HG02970 (cell line): ENCODE measurements around the gene SCFD2.

Source experiments
- ATAC-seq: cut with Tn5 transposase; IDR thresholded peaks from one replicate; pipeline ENCODE4 v1.9.1; 2021; ENCODE audit warnings: mild to moderate bottlenecking, moderate library complexity, moderate number of reproducible peaks; ENCODE audit not compliant: unreplicated experiment, low FRiP score

The SCFD2 gene

DNA sequence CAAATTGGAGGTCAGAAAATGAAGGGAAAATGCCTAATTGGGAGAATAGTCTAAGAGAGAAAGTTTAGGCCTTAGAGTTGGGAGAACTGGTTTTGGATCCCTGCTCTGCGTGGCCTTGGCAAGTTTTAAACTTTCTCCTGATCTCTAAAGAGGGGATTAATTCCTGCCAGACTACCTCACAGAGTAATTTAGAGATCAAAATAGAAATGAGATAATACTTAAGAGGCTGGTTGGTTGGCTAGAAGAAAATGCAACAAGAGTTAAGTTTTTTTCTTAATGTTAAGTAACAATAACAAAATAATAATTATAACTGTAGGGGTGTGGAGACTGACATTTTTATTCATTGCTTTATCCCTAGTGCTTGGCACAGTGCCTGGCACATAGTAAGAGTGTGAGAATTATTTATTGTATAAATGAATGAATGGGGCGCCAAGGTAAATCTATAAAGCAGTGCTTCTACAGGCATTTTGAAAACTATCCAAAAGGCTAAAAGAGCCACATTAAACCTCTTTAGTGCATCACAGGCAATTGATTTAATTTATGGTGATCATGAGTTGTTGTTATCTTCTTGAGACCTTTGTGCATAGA, 343.3 kb downstream of the SCFD2 start:
- no peak for ATAC-seq

DNA sequence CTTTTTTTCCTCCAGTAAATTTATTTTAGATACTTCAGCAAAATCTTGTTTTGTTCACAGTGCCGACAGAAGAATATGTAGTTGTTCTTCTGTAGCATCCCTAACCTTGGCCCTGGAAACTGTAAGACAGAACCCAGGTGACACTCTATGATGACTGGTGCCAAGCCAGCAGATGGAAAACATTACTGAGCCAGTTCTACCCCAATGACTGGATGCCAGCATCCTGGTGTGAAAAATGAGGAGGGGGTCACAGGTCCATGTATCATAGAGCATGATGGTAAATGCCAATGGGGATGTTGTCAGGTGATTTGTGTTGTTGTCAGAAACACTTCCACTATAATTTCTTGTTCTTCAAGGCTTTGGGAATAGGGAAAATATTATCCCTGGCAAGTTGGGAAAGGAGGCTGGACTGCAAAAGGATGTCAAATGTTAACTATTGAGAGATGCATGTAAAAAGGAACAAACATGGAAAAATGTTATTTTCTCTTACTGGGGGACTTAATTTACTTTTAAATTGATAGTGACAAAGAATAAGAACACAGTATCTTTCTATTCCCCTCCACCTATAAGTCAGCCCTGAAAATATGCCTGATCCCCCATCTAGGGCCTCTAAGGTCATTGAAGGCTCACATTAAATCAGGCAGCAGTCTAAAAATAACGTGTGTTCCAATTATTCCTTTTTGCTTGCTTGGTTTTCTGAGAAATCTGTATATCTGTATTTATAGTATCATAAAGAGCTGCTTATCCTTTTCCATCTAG, 343.9 kb downstream of the SCFD2 start:
- ATAC-seq: no peak

DNA sequence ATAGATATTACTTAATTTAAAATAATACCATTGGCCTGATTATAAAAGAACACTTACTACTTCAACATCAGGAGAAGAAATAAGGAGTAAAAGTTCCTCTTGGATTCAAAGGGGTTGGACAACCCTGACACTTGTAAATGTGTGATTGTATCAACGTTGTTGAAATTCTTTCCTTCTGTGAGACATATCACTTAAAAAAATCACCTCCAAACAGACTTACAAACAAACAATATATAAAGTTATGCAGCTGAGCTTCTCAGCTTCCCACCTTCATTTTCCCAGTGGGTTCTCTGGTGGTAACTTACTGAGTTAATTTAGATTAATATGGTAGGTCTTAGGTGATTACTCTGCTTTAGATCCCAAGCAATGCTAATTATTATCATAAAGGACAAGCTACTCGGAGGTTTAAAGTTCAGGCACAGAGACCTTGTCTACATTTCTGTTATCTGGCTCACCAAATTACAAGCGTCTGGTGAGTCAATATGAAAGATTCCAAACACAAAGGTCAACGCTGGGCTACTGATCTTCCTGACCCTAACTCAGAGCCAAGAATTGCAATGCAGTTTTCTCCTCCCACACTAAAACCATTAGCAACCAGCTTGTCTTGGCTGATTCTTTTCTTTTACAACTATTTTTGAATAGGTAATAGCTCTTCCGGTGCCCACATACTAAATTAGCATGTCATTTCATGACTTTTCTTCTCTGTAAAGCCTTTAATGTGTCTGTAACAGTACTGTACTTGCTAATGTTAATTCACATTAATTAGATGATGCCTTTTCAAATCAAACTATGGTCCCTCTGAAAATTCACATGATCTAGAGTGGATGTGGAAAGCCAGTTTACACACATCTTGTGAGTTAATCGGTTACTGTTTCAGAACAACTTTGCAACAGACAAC, 346.1 kb downstream of the SCFD2 start:
- no peak for ATAC-seq

DNA sequence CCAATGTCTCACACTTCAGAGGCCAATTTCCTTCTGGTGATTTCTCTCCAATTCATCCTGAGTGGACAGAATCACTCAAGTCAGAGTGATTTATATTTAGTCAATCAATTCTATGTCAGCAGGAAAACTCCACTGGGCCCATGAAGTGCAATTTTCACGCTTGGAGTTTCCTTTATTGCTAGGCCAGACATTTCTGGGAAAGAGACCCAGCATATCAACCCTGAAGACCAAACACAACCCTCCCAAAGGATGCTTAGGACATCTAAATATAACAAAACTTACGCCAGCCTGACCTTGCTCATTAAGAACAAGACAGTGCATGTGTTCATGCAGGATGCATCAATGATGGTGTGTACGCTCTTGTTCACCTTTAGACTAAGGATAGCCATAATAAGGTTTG, 347.4 kb downstream of the SCFD2 start:
- ATAC-seq: no peak

DNA sequence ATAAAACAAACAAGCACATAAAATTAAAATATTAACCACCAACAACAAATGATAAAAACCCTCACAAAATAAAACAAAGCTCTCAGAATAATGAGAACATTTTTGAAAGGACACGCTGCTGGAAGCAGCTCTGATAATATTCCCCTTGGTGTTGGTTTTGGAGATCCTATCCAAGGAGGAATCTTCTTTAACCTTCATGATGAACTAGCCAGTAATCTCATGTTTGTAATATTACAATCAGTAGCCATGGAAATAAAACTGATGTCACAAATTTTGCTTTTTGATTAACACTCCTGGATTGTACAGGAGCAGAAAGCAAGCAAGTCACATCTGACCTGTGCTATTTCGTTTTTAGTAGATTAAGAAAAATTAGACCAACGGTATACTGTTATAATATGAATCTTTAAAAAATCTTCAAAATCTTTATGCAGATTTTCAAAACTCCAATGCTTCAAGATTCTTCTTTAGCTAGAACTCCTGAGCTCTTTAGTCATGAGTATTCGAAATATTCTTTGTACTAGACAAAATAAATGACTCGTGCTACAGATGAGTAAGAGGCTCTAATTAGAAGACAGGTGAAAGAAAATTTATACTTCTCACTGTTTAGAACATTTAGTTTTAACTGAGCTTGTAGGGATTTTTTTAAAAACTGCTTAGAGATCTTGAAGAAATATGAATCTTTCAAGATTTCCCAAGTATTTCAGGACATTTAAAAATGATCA, 349.6 kb downstream of the SCFD2 start:
- no peak for ATAC-seq

DNA sequence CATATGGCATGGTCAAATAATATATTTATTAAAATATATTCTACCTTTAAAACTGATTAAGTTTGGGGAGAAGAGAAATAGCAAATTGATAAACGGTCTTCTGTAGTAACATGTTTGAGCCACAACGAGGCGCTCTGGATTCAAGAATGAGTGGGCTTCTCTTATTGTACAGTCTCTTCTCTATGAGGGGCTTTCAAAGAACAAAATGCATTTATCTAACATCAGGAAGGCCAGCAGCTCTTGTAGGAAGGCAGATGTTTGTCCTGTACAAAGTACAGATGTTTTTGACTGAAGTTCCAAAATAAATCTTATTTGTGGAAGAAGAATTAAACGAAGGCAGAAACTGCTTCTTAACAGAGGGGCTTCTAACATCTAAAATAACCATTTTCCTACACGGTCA, 350.2 kb downstream of the SCFD2 start:
- no peak for ATAC-seq

DNA sequence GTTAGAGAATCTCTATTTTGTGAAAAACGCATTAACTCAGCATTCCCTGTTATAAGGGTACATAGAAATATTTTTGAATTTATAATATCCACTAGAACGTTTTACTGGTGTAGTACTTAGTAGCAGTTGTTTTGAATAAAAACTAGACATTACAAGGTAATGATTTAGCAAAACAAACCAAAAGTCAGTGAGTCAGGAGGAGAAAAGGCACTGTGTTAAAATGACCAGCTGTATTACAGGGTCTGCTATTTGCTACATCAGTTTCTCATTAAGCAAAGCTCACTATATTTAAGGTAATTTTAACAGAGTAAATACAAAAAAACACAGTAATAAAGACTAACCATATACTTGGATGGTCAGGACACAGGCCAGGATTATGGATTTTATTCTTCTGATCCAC, 351.0 kb downstream of the SCFD2 start:
- no peak for ATAC-seq

DNA sequence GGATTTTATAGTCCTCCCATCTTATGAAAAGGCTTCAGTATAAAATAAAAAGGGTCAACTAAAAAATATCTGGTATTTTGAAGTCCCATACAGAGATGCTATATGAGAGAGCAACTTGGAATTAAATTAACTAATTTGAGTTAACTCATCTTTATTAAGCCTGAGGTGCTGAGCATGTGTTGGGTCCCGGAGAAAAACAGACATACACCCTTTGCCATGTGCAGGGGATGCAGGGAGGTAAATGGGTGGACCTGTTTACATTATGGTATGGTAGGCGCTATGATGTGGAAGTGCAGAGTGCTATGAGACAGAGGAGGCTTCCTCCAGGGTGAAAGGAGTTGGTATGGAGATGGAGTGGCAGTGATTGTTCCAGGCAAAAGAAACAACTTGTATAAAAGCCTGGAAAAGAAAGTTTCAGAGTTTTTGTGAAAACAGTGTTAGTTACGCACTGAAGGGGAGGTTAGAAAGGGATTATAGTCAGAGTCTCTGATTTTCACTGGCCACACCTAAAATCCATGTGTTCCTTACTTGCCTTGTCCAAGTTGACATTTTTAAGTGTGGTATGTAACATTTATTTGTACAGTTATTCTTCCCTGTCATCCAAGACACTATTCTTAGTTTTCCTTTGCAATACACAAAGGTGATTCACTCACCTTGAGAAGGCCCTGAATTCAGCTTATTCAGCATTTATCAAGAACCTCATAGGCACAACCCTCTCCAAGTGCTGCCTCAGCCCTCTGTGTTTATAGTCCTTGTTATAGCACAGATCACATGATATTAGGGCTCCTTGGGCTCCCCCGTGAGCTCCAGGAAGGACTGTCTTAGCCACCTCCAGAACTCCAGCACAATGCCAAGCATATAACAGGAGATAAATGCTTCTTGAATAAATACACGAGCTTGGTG, 351.7 kb downstream of the SCFD2 start:
- ATAC-seq: no peak

DNA sequence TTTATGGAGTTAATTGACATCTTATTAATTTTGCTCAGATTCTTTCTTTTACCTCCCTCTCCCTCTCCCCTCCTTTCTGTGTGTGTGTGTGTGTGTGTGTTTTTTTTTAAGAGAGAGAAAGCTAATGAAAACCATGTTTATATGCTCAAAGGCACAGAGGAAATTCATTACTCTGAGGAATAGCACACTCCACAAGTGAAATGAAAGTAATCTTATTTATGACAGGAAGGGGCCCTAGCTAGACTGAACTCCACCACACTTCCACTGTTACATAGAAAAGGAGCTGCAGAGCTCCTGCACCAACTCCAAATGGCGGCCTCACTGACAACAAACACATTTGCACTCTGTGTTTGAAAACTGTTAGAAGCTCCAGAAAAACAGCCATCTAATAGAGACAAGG, 353.1 kb downstream of the SCFD2 start:
- ATAC-seq: no peak

DNA sequence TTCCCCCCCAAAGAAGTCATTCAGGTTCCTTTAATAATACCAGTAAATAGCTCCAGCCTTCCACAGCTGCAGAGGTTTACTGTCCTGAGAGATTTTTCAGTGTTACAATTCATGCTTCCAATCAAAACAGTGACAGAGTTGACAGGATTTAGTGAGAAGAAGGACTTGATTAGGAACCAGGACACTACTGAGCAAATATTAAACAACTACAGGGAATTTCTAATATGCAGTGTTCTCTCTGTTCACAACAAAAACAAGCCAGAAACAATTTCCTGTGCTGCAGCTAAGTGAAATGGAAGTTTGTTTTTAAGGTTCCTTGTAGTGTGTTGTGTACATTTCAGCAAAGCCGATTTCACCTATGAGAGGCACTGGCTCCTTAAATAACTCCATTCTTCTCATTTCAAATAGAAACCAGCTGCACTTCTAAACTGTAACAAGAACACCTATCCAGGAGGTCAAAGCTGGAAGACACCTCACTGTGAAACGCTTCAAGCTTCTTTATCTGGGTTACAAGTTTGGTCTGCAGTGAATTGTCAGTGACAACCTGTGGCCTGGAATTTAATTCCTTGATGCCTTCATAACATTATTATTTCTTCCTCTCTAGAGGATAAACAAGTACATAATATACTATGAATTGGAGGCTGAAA, 354.5 kb downstream of the SCFD2 start:
- no peak for ATAC-seq

DNA sequence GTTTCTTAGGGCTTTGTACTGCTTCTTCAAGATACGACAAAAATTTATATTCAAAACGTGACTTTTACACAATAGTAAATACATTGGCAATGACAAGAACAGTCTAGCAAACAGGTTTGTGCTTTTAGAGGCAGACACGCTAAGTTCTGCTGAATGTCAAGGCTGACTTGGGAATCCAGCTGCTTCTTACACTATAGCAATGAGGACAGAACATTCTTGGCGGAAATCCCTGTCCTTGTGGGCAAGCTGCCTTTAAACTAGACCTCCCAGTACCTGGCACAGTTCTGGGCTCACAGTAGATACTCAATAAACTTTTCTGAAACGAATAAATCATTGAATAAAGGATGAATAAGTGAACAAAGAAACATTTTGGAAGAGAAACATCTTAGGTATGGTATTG, 355.5 kb downstream of the SCFD2 start:
- no peak for ATAC-seq

DNA sequence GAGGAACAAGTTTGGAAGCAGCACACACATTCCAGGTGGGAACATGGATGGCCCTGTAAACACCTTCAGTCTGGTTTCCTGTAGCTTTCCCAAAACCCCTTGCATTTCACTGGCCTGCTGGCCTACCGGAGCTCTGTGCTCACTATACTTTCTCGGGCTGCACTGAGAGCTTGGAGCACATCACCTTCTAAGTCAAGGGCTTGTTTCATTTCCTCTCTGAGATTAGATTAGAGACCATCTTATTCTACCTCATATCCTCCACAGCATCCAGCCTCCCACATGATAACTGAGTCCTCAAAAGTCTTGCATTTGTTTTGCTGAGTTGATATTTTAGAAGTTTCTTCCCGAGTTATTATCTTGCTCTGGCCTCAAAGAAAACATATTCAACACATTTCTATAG, 356.0 kb downstream of the SCFD2 start:
- ATAC-seq: no peak

DNA sequence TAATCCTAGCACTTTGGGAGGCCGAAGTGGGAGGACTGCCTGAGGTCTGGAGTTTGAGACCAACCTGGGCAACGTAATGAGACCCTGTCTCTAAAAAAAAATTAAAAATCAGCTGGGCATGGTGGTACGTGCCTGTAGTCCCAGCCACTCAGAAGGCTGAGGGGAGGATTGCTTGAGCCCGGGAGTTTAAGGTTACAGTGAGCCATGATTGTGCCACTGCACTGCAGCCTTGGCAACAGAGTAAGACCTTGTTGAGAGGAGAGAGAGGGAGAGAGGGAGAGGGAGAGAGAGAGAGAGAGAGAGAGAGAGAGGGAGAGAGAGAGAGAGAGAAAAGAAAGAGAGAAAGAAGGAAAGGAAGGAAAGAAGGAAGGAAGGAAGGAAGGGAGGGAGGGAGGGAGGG, 358.8 kb downstream of the SCFD2 start:
- no peak for ATAC-seq

DNA sequence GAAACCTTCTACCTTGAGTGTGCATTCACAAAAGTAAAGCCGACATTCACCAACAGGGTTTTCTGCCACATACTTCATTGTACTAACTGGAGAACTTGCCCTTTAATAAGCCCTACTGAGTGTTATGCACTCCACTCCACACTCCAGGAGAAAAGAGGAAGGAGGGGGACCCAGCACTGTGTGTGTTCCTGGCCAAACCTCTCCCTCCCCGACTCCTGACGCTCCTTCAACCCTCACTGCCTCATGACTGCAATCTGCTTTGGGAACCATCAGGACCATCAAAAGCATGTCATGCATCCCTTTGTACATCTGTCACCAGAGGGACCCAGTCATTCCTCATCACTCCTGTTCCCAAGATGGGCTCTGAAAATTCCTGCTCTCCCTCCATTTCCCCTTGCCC, 360.1 kb downstream of the SCFD2 start:
- no peak for ATAC-seq

DNA sequence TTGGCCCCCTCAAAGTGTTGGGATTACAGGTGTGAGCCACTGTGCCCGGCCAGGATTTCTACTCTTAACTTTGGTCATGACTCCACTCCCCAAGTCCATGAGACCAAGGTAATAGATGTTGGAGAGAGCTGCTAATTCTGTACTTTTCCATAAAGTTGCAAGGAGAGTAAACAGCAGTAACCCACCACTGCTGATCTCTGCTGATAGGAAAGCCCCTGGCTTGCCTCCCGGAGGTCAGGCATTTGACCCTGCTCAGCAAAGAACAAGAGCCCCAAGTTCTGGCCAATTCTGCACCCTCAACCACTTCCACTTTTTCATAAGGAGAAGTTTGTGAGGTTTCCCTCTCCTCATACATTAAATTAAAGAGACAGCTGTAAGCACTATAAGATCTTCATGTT, 360.7 kb downstream of the SCFD2 start:
- no peak for ATAC-seq

DNA sequence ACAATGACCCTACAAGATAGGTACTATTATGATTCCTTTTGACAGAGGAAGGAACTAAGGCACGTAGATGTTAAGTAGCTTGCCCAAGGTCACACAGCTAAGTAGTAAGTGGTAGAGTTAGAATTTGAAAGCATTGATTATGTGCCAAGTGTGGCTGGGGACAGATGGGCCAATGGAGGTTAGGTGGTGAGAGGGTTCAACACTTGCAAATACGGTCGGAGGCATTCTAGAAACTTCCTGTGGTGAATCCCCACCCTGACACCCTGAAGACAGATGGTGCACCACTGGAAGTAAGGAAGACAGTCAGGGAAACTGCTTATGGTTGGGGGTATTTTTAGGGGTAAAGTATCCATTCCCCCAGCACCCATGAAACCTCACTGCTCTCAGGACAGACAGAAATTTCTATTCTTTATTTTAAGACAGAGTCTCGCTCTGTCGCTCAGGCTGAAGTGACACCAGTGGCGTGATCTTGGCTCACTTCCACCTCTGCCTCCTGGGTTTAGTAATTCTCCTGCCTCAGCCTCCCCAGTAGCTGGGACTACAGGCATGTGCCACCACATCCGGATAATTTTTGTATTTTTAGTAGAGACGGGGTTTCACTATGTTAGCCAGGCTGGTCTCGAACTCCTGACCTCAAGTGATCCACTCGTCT, 361.2 kb downstream of the SCFD2 start:
- ATAC-seq: no peak

DNA sequence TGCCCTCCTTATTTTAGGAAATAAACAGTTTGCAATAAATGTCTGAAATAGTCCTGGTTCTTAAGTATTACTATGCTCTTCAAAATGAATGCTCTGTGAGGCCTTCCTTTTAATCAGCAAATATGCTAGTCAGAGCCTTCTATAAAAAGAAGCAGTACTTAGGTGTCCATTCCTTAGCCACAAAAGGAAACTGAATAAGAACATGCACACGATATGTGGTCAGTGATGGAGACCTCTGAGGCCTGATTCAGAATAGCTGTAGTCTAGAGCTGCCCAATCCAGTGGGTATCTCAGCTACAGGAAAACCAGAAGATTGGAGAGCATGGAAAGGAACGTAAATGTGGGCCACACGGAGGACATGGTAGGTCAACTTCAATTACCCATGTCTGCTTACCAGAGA, 361.9 kb downstream of the SCFD2 start:
- no peak for ATAC-seq

DNA sequence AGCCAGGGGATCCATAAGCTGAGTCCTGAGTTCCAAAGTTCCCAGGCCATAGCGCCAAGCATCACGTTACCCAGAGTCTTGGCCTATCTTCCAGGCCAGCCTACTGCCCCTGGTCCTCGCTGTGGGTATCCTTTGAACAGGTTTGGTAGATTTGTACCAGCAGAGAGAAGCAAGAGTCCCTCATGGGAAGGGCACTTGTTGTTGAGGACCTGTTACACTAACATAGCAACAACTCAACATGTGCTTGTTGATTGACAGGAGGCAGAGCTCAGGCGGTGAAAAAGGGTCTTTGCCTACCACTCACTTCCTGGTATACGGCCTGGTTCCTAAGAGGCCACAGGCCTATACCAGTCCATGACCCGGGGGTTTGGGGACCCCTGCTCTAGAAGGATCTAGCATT, 365.3 kb downstream of the SCFD2 start:
- ATAC-seq: no peak

DNA sequence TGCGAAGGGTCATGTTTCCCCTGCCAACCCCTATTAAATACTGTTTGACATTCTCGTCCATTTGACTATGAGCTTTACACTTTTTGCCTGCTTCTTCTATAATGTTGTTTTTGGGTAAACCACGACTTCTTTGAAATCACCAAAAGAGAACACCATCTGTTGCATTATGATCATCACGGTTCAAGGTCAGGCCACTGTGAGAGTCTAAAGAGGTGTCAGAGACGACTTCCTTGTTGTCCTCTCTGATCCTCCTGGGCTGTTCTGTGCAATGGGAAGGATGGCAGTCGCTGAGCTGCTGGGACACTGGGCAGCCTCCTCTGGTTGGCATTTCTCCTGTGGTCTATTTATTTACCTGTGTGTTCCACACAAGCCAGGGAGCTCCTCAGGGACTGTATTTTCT, 366.2 kb downstream of the SCFD2 start:
- ATAC-seq: no peak
